ENCODE data around the gene ESCO1. TPM values are rescaled to one million over a fixed set of nuclear protein-coding genes. Genes with fewer than 3 reads are reported as not detected.
"Not testable (repeated sequence)": the region's sequence is repeated elsewhere in the genome, so short reads cannot be mapped to it uniquely, and the experiment has no call there.

The ESCO1 gene
- total RNA-seq, 1 experiment from 2014 or later: 14.9 TPM

- H3K36me3 ChIP-seq (ENCODE audit: insufficient read depth, low read length, poor library complexity, severe bottlenecking): peaks cover 81% of the 10 kb centered on the region
These were observed 28.8 kb upstream of the ESCO1 start for GRCh38 chr18:21629089-21629832.

GRCh38 chr18:21621640-21622039 lies 21.1 kb upstream of the ESCO1 start:
- BruUV-seq (replicated peaks); CTCF ChIA-PET; H3K27ac ChIP-seq (ENCODE audit: low read depth, low read length, poor library complexity, severe bottlenecking); H3K4me3 ChIP-seq (ENCODE audit: low read depth, low read length, poor library complexity, severe bottlenecking); POLR2A ChIA-PET (ENCODE audit: low non-redundant PET); H3K27me3 ChIP-seq (replicated peaks; ENCODE audit: insufficient read depth, low read depth, low read length, poor library complexity); DNase-seq (ENCODE audit: low spot score); H3K4me1 ChIP-seq (ENCODE audit: insufficient read depth, low read length, poor library complexity, severe bottlenecking); H3K9me3 ChIP-seq (ENCODE audit: low read depth, low read length, poor library complexity, severe bottlenecking): not testable (repeated sequence)
- peaks cover 46% of the 10 kb centered on the region for H3K36me3 ChIP-seq (ENCODE audit: insufficient read depth, low read length, poor library complexity, severe bottlenecking)
- intact Hi-C loops (cut with micrococcal nuclease; ENCODE audit: unreplicated experiment): loop anchor here (10.0 kb wide), 1 partner anchor 53 kb away; no protein-coding TSS in a partner anchor

More at GRCh38 chr18:21629089-21629832, 28.8 kb upstream of the ESCO1 start:
- ChIA-PET POLR2A (ENCODE audit: low non-redundant PET) (no interaction called here), CTCF (no interaction called here)
- Histone ChIP-seq H3K27ac (ENCODE audit: low read depth, low read length, poor library complexity, severe bottlenecking) (no peak overlapping the region), H3K27me3 (replicated peaks; ENCODE audit: insufficient read depth, low read depth, low read length, poor library complexity) (no peaks in the 10 kb centered on the region), H3K4me1 (ENCODE audit: insufficient read depth, low read length, poor library complexity, severe bottlenecking) (no peaks in the 10 kb centered on the region), H3K9me3 (ENCODE audit: low read depth, low read length, poor library complexity, severe bottlenecking) (no peaks in the 10 kb centered on the region), H3K4me3 (ENCODE audit: low read depth, low read length, poor library complexity, severe bottlenecking) (no peak overlapping the region)
- TF ChIP-seq CTCF (conservative IDR thresholded peaks at IDR 0.05; ENCODE audit: low read depth, low read length) (no peak), EZH2 (IDR thresholded peaks at IDR 0.05; ENCODE audit: borderline replicate concordance, low read depth, low read length, poor library complexity, severe bottlenecking) (no peak)
- TSS peak; percentile 23 for BruUV-seq (replicated peaks)
- intact Hi-C loops (cut with micrococcal nuclease; ENCODE audit: unreplicated experiment): loop anchor here (10.0 kb wide), 1 partner anchor 46 kb away; no protein-coding TSS in a partner anchor
- no peak for DNase-seq (ENCODE audit: low spot score)

GRCh38 chr18:21612125-21613039 lies 11.9 kb upstream of the ESCO1 start, which contains the start of gene SNRPD1:
Gene SNRPD1 (plus strand): TSS chr18:21612314. CDS start chr18:21612430, 116 bp downstream.
- H3K27ac ChIP-seq (ENCODE audit: low read depth, low read length, poor library complexity, severe bottlenecking): peak within 1 kb of the TSS; percentile 93
- peak; percentile 96 for DNase-seq (ENCODE audit: low spot score)
- H3K27me3 ChIP-seq (replicated peaks; ENCODE audit: insufficient read depth, low read depth, low read length, poor library complexity): no peaks in the 10 kb centered on the region
- H3K9me3 ChIP-seq (ENCODE audit: low read depth, low read length, poor library complexity, severe bottlenecking): no peaks in the 10 kb centered on the region
- ChIA-PET POLR2A (ENCODE audit: low non-redundant PET) (no interaction called here), CTCF (interaction anchor here (4.2 kb wide), 1 partner anchor 11 kb away, joined by 15 read pairs; the partner anchor contains the start of gene ESCO1)
- intact Hi-C loops (cut with micrococcal nuclease; ENCODE audit: unreplicated experiment): loop anchor here (1.0 to 10.0 kb wide), 4 partner anchors 12 to 422 kb away; partner anchors contain the start of genes ABHD3, ESCO1 and MIB1
- H3K4me1 ChIP-seq (ENCODE audit: insufficient read depth, low read length, poor library complexity, severe bottlenecking): no peaks in the 10 kb centered on the region
- TSS peak; percentile 73 for BruUV-seq (replicated peaks)
- H3K36me3 ChIP-seq (ENCODE audit: insufficient read depth, low read length, poor library complexity, severe bottlenecking): peaks cover 21% of the 10 kb centered on the region
- peak; percentile 96 for TF ChIP-seq CTCF (conservative IDR thresholded peaks at IDR 0.05; ENCODE audit: low read depth, low read length)
- TF ChIP-seq EZH2 (IDR thresholded peaks at IDR 0.05; ENCODE audit: borderline replicate concordance, low read depth, low read length, poor library complexity, severe bottlenecking): no peak
- H3K4me3 ChIP-seq (ENCODE audit: low read depth, low read length, poor library complexity, severe bottlenecking): peak within 1 kb of the TSS; percentile 67

DNA sequence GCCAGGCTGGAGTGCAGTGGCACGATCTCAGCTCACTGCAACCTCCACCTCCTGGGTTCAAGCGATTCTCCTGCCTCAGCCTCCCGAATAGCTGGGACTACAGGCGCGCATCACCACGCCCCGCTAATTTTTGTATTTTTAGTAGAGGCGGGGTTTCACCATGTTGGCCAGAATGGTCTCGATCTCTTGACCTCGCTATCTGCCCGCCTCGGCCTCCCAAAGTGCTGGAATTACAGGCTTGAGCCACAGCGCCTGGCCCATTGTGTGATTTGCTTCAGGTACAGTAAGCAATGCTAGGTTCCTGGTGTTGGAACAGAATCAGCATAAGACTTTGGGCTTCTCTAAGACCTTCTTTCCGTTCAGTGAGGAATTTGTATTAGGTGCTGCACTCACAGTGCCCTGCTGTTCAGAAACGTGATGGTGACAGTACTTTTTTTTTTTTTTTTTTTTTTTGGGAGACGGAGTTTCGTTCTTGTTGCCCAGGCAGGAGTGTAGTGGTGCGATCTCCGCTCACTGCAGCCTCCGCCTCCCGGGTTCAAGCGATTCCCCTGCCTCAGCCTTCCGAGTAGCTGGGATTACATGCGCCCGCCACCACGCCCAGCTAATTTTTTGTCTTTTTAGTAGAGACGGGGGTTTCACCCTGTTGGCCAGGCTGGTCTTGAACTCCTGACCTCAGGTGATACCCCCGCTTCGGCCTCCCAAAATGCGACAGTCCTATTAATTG lies 11.1 kb upstream of the ESCO1 start:
- Histone ChIP-seq H3K27ac (ENCODE audit: low read depth, low read length, poor library complexity, severe bottlenecking) (peak overlapping the region; percentile 93), H3K36me3 (ENCODE audit: insufficient read depth, low read length, poor library complexity, severe bottlenecking) (peaks cover 21% of the 10 kb centered on the region), H3K4me3 (ENCODE audit: low read depth, low read length, poor library complexity, severe bottlenecking) (peak overlapping the region; percentile 67)
- CTCF ChIA-PET: interaction anchor here (4.2 kb wide), 1 partner anchor 10 kb away, joined by 15 read pairs; the partner anchor contains the start of gene ESCO1
- H3K4me1 ChIP-seq (ENCODE audit: insufficient read depth, low read length, poor library complexity, severe bottlenecking); DNase-seq (ENCODE audit: low spot score); BruUV-seq (replicated peaks); H3K9me3 ChIP-seq (ENCODE audit: low read depth, low read length, poor library complexity, severe bottlenecking); POLR2A ChIA-PET (ENCODE audit: low non-redundant PET); H3K27me3 ChIP-seq (replicated peaks; ENCODE audit: insufficient read depth, low read depth, low read length, poor library complexity): not testable (repeated sequence)
- intact Hi-C loops (cut with micrococcal nuclease; ENCODE audit: unreplicated experiment): loop anchor here (1.0 to 10.0 kb wide), 4 partner anchors 11 to 423 kb away; partner anchors contain the start of genes ABHD3, ESCO1 and MIB1

All from A673 (cell line).